Adrenal gland (tissue), 12 donors: Measurements from ENCODE around the gene PER1. TPM values are rescaled to one million over a fixed set of nuclear protein-coding genes. Genes with fewer than 3 reads are reported as not detected.

Experiments used
- microRNA counts, 2 donors: library from miRNA; unstranded; fragments of <30 nt; microRNA quantifications; one replicate each; lab custom pipeline; 2016
- microRNA-seq, 3 donors: library from miRNA; unstranded; fragments of <30 nt; microRNA quantifications; one replicate each; pipeline ENCODE4, GENCODE V29; 2017 to 2020
- polyA plus RNA-seq, 3 donors: library from polyadenylated mRNA; stranded (reverse); fragments of 200-250 nt in 2 of 3; fragments of 350-450 nt in 1 of 3; fragmentation: Illumina TruSeq in 1 of 3; extraction: RNeasy Lipid Tissue Mini Kit (QIAGEN cat#74804) in 1 of 3; gene quantifications; one replicate each; pipeline ENCODE4 v1.2.3, GENCODE V29; 2013 to 2014
- total RNA-seq, 9 donors: library from RNA; depleted of rRNA in 4 of 9; stranded (reverse); fragments of >200 nt in 4 of 9; fragments of 120-200 nt in 1 of 9; fragmentation: NEBNext Ultra II Directional in 1 of 9; extraction: Animal tissue kit (Norgen Biotek cat#: 25700) in 1 of 9; gene quantifications; one replicate each; pipeline versions ENCODE4 v1.1.0 to v1.2.4, GENCODE V29; 2013 to 2023
- donor health status: healthy with polysubstance abuse.
- donor health status: Bipolar disorder and iron deficiency.
- donor health status: DM: yes; HTN: yes; CAD: no.
- donor health status: DM: no; HTN: no; CAD: no.
- donor health status: DM: no; HTN: no; CAD: no.
- donor health status: DM: yes; HTN: yes; CAD: no.

Gene PER1
- total and polyA plus RNA-seq, 12 donors: 9.9 to 360 (median 108) TPM

MicroRNAs encoded within 50 kb of the gene (microRNA counts, 767-probe panel; counts per million panel counts)
- microRNA hsa-miR-4521 (lab: Ali Mortazavi, UCI): 0 counts per million in 2 donors

Small RNA genes within 50 kb of the gene (microRNA-seq; reads per million reads assigned to microRNA genes)
- gene MIR4521 (2.7 to 40.2 (median 2.8) reads per million in 3 donors), gene MIR6883 (0 to 2.0 (median 0.45) reads per million in 3 donors)

Other genes starting within 250 kb of the PER1 start
- 10 to 100 TPM in 1 of 9 donors, 1 to 10 TPM in 8; 1.1 to 17.3 (median 2.9) TPM for gene RNF227, start 236.1 kb downstream of the PER1 start, total RNA-seq
- 1 to 10 TPM; 1.7 to 5.2 (median 3.3) TPM for gene RNF227, start 236.1 kb downstream of the PER1 start, polyA plus RNA-seq
- gene KCNAB3, start 222.5 kb downstream of the PER1 start, total RNA-seq: 1 to 10 TPM in 2 of 9 donors, under 1 TPM in 5, not detected in 2; 0.12 to 1.9 (median 0.41) TPM
- gene KCNAB3, start 222.5 kb downstream of the PER1 start, polyA plus RNA-seq: 1 to 10 TPM in 2 of 3 donors, under 1 TPM in 1; 0.27 to 4.2 (median 3.4) TPM
- gene TRAPPC1, start 220.5 kb downstream of the PER1 start, total RNA-seq: 100 to 1,000 TPM in 4 of 9 donors, 10 to 100 TPM in 5; 32.2 to 161 (median 86.0) TPM
- gene TRAPPC1, start 220.5 kb downstream of the PER1 start, polyA plus RNA-seq: 100 to 1,000 TPM; 131 to 220 (median 166) TPM
- gene CNTROB, start 220.2 kb downstream of the PER1 start, total RNA-seq: 10 to 100 TPM; 11.8 to 27.1 (median 18.4) TPM
- 10 to 100 TPM; 14.8 to 85.2 (median 48.1) TPM for gene CNTROB, start 220.2 kb downstream of the PER1 start, polyA plus RNA-seq
- gene GUCY2D, start 149.8 kb downstream of the PER1 start, total RNA-seq: not detected
- gene GUCY2D, start 149.8 kb downstream of the PER1 start, polyA plus RNA-seq: not detected
- 1 to 10 TPM in 8 of 9 donors, not detected in 1; 2.0 to 9.8 (median 4.6) TPM for gene ALOX15B, start 113.3 kb downstream of the PER1 start, total RNA-seq
- gene ALOX15B, start 113.3 kb downstream of the PER1 start, polyA plus RNA-seq: 1 to 10 TPM; 1.1 to 5.8 (median 2.0) TPM
- not detected for gene ALOX12B, start 64.7 kb downstream of the PER1 start, total RNA-seq
- gene ALOX12B, start 64.7 kb downstream of the PER1 start, polyA plus RNA-seq: not detected
- gene ALOXE3, start 33.9 kb downstream of the PER1 start, total RNA-seq: not detected
- not detected for gene ALOXE3, start 33.9 kb downstream of the PER1 start, polyA plus RNA-seq
- under 1 TPM in 3 of 9 donors, not detected in 6; 0.06 to 0.34 (median 0.29) TPM for gene HES7, start 28.3 kb downstream of the PER1 start, total RNA-seq
- 1 to 10 TPM in 1 of 3 donors, under 1 TPM in 1, not detected in 1; 0.32 to 1.0 TPM for gene HES7, start 28.3 kb downstream of the PER1 start, polyA plus RNA-seq
- 100 to 1,000 TPM in 2 of 9 donors, 10 to 100 TPM in 7; 18.8 to 139 (median 39.1) TPM for gene VAMP2, start 10.5 kb upstream of the PER1 start, total RNA-seq
- 100 to 1,000 TPM in 1 of 3 donors, 10 to 100 TPM in 2; 65.8 to 206 (median 81.2) TPM for gene VAMP2, start 10.5 kb upstream of the PER1 start, polyA plus RNA-seq
- 10 to 100 TPM in 8 of 9 donors, 1 to 10 TPM in 1; 6.2 to 33.6 (median 20.8) TPM for gene TMEM107, start 24.0 kb upstream of the PER1 start, total RNA-seq
- 10 to 100 TPM in 2 of 3 donors, 1 to 10 TPM in 1; 8.3 to 14.0 (median 11.9) TPM for gene TMEM107, start 24.0 kb upstream of the PER1 start, polyA plus RNA-seq
- 10 to 100 TPM; 10.5 to 29.7 (median 14.7) TPM for gene BORCS6, start 37.8 kb upstream of the PER1 start, total RNA-seq
- 1 to 10 TPM; 3.3 to 5.3 (median 5.0) TPM for gene BORCS6, start 37.8 kb upstream of the PER1 start, polyA plus RNA-seq
- 10 to 100 TPM in 1 of 9 donors, 1 to 10 TPM in 8; 1.6 to 14.3 (median 2.2) TPM for gene AURKB, start 58.2 kb upstream of the PER1 start, total RNA-seq
- 1 to 10 TPM; 2.0 to 2.2 (median 2.2) TPM for gene AURKB, start 58.2 kb upstream of the PER1 start, polyA plus RNA-seq
- gene CTC1, start 95.7 kb upstream of the PER1 start, total RNA-seq: 10 to 100 TPM in 8 of 9 donors, 1 to 10 TPM in 1; 4.1 to 46.2 (median 21.9) TPM
- 10 to 100 TPM; 17.6 to 48.6 (median 18.7) TPM for gene CTC1, start 95.7 kb upstream of the PER1 start, polyA plus RNA-seq
- gene PFAS, start 96.9 kb upstream of the PER1 start, total RNA-seq: 10 to 100 TPM in 8 of 9 donors, 1 to 10 TPM in 1; 9.7 to 53.6 (median 23.8) TPM
- gene PFAS, start 96.9 kb upstream of the PER1 start, polyA plus RNA-seq: 10 to 100 TPM; 15.6 to 28.6 (median 18.0) TPM
- gene RANGRF, start 136.3 kb upstream of the PER1 start, total RNA-seq: 10 to 100 TPM; 18.8 to 30.2 (median 25.1) TPM
- gene RANGRF, start 136.3 kb upstream of the PER1 start, polyA plus RNA-seq: 10 to 100 TPM; 24.5 to 46.9 (median 41.4) TPM
- gene SLC25A35, start 143.0 kb upstream of the PER1 start, total RNA-seq: 10 to 100 TPM in 1 of 9 donors, 1 to 10 TPM in 8; 1.6 to 12.6 (median 3.4) TPM
- 10 to 100 TPM in 2 of 3 donors, 1 to 10 TPM in 1; 7.4 to 22.8 (median 12.2) TPM for gene SLC25A35, start 143.0 kb upstream of the PER1 start, polyA plus RNA-seq
- gene ARHGEF15, start 157.8 kb upstream of the PER1 start, total RNA-seq: 10 to 100 TPM in 4 of 9 donors, 1 to 10 TPM in 5; 1.8 to 14.4 (median 8.5) TPM
- 10 to 100 TPM in 2 of 3 donors, 1 to 10 TPM in 1; 4.8 to 68.0 (median 15.9) TPM for gene ARHGEF15, start 157.8 kb upstream of the PER1 start, polyA plus RNA-seq
- gene ODF4, start 187.4 kb upstream of the PER1 start, total RNA-seq: not detected
- not detected for gene ODF4, start 187.4 kb upstream of the PER1 start, polyA plus RNA-seq
- gene RPL26, start 230.8 kb upstream of the PER1 start, total RNA-seq: 1,000 to 10,000 TPM; 1,250 to 3,973 (median 2,001) TPM
- gene RPL26, start 230.8 kb upstream of the PER1 start, polyA plus RNA-seq: 1,000 to 10,000 TPM; 1,826 to 2,993 (median 1,941) TPM
- not detected for gene RNF222, start 245.4 kb upstream of the PER1 start, total RNA-seq
- gene RNF222, start 245.4 kb upstream of the PER1 start, polyA plus RNA-seq: not detected